Iris pigment epithelial cell (primary cell): ENCODE results near the gene PITPNM1.
"Not testable (repeated sequence)": the region's sequence is repeated elsewhere in the genome, so short reads cannot be mapped to it uniquely, and the experiment has no call there.

Source experiments
- DNase-seq: peaks from one replicate; pipeline ENCODE4 v3.0.0-alpha.2; 2011; ENCODE audit warnings: low read depth

Gene PITPNM1

DNA sequence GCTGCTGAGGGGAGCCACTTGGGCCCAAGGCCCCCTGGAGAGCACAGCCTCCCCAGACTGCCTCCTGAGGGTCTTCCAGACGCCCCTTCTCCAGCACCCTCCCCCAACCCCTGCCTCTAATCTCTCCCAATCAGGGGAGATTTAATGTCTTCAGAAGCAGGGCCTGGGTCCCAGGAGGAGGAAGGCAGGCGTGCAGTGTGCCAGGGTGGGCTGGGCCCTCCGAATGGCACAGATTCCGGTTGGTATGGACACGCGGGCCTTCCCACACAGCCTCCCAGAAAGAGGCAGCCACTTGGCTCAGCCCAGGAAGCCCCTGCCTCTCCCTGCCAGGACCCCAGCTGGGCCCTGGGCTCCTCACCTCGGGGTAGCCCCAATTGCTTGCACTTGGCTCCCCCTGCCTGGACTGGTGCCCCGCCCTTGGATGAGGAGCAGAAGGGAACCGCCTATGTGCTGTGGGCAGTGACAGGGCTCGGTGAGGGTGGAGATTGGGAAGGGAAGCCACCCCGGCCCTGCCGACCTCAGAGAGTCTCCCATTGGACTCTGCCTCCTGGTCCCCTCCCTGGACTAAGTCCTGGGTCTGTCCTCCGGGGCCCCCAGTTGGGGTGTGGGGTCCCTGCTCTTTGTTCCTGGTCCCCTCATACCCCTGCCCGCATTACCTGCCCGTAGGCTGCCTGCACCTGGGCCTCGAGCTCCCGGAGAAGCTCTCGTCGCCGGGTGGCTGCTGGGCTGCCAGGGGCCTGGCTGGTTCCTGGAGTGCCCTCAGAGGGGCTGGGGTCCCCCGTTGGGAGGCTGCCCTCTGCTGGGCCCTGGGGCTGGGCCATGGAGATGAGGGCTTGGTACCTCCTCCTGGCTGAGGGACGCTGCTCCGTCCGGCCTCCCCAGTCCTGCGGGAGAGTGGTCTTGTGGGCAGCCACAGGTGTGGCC, 18.7 kb upstream of the PITPNM1 start:
- no peak for DNase-seq

- no peak for DNase-seq
Observed at GRCh38 chr11:67522844-67523555, 17.8 kb upstream of the PITPNM1 start, which contains the start of gene CABP2. Gene CABP2 (minus strand): TSS chr11:67523446. CDS start chr11:67523326, 120 bp downstream.

DNA sequence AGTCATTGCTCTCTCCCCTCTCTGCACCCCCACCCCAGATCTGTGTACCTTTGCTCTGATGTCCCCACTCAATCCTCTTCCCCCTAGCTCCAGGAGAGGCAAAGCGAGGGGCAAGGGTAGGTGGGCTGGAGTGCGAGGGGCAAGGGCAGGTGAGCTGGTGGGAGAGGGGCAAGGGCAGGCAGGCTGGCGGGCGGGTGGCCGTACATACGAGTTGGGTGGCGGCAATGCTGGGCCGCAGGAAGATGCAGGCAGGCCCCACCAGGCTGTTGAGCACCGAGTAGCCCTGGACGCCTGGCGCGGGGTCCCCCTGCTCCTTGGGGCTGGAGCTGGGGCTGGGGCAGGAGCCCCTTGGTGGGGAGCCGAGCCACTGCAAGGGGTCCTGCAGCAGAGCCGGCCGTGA, 17.2 kb upstream of the PITPNM1 start:
- no peak for DNase-seq

DNA sequence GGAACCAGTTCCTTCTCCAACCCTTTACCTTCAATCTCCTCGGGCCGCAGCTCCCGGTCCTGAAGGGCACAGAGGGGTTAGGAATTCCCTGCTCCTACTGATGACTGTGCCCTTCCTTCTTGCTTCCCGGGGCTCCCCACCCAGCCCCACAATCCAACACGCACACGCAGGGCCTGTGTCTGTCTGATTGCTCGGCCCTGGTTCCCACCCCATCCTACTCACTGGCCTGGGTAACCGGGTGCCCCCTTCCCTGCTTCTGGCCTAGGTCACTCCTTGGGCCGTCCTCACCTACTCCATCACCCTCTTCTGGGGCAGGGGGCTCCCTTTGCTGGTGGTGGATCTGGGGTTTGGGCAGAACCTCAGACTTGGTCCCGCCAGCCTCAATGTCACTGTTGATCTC, 16.8 kb upstream of the PITPNM1 start:
- no peak for DNase-seq

DNA sequence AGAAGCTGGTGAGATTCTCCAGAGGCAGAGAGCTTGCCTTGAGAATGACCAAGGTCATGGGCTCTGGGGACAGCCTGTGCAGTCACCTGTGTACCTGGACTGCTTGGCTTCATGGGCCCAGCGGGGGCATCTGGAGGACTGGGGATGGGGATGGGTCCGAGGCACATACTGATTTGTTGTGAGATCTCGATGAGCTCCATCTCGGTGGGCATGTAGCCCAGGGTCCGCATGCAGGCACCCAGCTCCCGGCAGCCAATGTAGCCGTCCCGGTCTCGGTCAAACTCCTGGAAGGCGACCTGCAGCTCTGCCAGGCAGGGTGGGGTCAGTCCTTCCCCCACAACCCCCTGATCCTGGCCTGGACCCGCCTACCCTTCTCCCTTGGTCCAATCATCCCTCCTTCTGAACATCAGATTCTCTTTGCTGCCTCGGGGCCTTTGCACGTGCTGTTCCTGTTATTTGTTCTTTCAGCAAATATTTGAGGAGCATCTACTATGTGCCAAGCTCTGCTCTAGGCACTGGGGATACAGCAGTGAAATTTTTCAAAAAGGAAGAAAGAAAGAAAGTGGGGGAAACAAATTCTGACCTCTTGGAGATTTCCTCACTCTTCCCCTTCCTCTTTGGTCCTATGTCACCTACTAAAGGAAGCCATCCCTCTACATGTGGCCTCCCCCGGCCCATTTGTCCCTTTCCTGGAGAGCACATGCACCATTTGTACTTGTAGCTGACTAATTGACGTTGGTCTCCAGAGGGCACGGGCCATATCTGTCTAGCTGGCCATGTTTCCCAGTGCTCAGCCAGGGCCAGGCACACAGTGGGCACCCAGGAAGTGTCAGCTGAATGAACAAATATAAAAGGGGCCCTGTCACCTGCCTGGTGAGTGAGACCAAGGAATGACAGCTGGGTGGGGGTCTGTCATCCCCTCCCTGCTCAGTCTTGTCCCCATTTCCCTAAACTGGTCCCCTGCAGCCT, 16.0 kb upstream of the PITPNM1 start:
- no peak for DNase-seq

- DNase-seq, result no peak
Observed at GRCh38 chr11:67519726-67520125, 14.6 kb upstream of the PITPNM1 start.

GRCh38 chr11:67517784-67518552, 12.8 kb upstream of the PITPNM1 start:
- DNase-seq, result no peak

GRCh38 chr11:67516806-67517205, 11.6 kb upstream of the PITPNM1 start:
- no peak for DNase-seq

DNA sequence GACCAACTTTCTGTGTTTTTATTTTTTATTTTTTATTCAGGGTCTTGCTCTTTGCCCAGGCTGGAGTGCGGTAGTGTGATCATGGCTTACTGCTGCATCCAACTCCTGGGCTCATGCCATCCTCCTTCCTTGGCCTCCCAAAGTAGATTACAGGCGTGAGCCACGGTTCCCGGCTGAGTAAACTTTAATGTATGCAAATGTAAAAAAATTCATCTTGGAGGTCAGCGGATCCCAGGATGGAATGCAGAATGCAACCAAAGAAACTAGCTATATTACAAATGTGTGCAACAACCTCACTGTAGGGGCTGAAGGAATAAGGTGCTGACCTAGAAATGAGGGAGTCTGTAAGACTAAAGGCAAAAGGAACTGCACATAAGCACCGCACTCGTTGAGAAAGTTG, 9.0 kb upstream of the PITPNM1 start:
- DNase-seq, result no peak

DNA sequence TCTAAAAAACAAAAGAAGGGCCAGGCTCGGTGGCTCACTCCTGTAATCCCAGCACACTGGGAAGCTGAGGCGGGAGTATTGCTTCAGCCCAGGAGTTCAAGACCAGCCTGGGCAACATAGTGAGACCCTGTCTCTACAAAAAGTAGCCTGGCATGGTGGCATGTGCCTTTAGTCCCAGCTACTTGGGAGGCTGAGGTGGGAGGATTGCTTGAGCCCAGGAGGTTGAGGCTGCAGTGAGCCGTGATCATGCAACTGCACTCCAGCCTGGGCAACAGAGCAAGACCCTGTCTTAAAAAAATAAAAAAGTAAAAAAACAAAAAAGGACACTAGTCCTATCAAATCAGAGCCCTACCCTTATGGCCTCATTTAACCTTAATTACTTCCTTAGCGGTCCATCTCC, 6.4 kb upstream of the PITPNM1 start:
- not testable (repeated sequence) for DNase-seq

DNA sequence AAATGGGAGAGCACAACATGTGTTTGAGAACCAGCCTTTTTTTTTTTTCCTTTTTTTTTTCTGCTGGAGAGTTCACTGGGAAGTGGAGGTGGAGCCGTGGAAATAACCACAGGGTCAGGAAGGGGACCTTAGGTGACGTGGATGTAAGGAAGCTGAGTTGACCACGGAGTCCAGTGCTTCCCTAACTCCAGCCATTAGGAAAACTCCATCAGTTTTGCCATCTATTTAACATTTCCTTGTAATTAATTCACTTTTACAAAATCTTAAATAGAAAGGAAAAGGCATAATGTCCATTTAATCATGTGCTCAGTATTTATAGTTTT, 4.8 kb upstream of the PITPNM1 start:
- DNase-seq, result no peak

DNA sequence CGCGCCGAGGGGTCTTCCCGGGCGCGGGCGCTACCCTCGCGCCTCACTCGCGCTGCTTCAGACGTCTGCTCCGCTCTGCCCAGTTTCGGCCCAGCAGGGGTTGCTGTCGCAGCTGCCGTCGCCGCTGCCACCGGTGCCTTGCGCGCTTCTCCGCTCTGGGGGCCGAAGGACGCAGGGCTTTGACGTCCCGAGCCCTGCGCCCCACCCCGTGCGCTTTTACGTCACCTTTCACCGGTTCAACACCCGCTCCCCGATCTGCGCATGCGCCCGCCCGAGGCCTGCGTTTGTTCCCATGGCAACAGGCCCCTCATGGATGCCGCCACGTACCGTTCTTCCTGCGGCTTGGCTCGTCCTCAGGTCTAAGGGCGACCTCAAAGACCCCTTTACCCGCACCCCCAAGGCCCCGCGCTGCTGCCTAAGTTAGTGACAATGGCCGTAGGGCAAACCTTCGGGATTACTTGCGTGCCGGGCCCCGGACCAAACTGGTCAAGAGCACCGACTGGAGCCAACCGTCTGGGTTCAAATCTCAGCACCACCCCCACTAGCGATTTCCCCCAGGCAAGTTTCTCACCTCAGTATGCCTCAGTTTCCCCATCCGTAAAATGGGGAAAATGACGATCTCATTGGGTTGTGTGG, 3.4 kb upstream of the PITPNM1 start:
- peak; percentile 94 for DNase-seq

- peak; percentile 100 for DNase-seq
Observed at GRCh38 chr11:67507864-67508485, 2.8 kb upstream of the PITPNM1 start, which contains the start of gene CDK2AP2. Gene CDK2AP2 (minus strand): TSS chr11:67508162. CDS start chr11:67508082, 80 bp downstream.

DNA sequence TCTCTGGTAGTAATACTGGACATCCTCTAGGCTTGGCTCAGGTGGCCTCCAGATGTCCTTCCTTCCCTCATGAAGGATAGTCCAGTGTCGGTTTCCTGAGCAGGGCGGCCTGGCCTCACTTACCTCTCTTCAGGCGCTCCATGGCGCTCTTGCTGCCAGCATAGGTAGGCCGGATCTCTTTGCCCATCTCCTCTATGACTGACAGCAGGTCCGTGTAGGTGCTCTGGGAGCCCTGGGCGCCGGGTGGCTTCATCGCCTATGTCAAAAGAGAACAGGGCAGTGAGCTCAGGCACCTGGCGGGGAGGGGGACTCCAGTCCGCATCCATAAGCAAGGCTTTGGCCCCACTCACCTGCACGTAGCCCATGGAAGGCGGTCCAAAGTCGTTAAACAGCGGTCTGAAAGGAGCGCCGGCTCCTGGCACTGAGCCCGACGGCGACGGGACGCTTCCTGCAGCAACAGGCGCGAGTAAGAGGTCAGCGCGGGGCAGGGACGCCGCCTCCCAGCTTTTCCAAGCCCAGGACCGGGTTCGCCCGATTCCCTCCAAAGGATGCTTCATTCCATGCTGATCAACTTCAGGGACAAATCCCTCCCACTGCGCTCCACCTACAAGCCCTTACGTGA, 2.2 kb upstream of the PITPNM1 start:
- no peak for DNase-seq

- DNase-seq, result no peak
Observed at GRCh38 chr11:67506426-67507051, 1.4 kb upstream of the PITPNM1 start.

DNA sequence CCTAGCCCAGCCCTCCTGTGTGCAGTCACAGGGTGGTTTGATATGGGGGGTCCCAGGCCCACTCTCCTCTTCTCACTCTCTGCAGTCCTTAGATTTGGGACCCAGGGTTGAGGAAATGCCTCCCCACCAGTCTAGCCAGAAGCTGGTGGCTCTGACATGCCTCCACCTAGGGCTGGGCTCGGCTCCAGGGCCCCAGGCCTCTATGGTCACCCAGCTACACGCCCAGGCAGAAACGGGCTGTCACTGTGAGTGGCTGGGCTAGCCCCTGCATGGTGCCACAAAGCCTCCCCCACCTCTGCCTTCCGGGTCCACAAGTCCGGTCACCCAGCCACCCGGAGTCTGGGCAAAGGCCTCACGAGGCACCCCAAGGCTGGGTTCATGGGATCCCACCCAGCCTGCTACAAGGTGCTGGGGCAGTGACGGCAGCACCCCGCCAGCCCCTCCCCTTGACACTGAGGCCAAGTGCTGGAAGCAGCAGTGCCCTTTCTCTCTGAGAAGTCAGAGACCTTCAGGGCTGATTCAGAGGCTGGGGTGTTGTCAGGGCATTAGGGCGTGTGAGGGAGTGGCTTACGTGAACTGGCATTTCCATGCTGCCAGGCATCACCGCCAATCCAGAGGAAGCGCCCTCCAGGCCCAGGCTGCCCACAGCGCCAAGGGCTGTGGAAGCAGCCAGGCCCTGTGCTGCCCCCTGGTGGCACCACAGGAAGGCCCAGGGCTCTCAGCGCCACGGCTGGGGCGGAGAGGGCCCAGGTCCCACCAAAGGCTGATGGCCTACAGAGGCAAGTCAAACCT, 638 bp upstream of the PITPNM1 start:
- DNase-seq, result peak; percentile 74

DNA sequence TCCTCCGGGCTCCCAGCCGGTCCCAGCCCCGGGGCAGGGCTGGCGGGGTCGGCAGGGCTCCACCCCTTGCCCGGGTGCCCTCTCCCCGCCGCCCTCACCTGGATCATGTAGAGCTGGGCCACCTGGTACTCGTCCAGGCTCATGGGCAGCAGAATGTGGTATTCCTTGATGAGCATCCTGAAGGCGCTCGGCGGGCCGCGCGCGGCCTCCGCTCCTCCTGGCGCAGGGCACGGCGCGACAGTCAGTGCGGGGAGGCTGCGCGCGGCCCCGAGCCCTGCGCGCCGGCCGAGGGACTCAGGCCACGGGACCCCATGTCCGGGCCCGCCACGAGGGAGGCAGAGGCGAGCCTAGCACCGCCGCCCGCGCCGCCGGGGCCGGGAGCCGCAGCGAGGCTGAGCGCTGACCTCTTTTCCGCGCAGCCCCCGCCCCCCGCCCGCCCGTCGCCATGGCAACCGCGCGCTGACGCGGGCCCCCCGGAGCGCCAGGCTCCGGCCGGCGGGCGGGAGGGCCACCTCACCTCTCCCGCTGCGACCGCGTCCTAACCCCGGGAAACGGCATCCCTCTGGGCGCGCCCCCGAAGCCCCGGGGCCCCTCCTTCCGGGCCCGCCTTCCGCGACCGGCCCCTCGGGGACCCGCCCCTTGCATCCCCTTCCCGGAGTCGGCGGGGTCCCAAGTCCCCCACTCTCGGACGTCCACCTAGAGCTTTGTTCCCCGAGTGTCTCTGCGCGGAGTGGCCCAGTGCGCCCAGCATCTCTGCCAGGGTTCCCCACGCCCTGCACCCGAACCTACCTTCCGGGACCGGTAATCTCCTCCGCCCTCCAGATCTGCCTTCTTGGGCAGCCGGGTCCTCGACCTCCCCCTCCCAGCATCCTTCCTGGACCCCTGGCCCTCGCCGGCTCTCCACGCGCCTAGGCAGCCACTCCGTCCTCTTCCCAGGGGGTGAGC, 886 bp downstream of the PITPNM1 start:
- peak; percentile 29 for DNase-seq
